Hepatocyte (in vitro differentiated cells): ENCODE measurements around the gene QSOX2.
"Not testable (repeated sequence)": the region's sequence is repeated elsewhere in the genome, so short reads cannot be mapped to it uniquely, and the experiment has no call there.

Source experiments
- CTCF ChIP-seq: fragments of 200-600 bp; sonication (generic); IDR thresholded peaks from 2 replicates; pipeline ENCODE4 v1.5.1; 2016; ENCODE audit warnings: antibody characterized with exemption, mild to moderate bottlenecking; ENCODE audit not compliant: poor library complexity
- EZH2 ChIP-seq: fragments of 200-600 bp; sonication (generic); IDR thresholded peaks from 2 replicates; pipeline ENCODE4 v1.6.1; 2016; ENCODE audit warnings: antibody characterized with exemption, mild to moderate bottlenecking, borderline replicate concordance

GRCh38 chr9:136266641-136267040 is 21.0 kb upstream of the QSOX2 start:
- not testable (repeated sequence) for TF ChIP-seq EZH2, CTCF
